Measurements from ENCODE around the gene GATD1.

The GATD1 gene

GRCh38 chr11:794766-795633 lies 17.7 kb upstream of the GATD1 start:
- no peak for FAIRE-seq

GRCh38 chr11:794013-794765 lies 16.9 kb upstream of the GATD1 start:
- FAIRE-seq, result no peak

GRCh38 chr11:793556-793955 lies 16.3 kb upstream of the GATD1 start:
- no peak for FAIRE-seq

- no peak for FAIRE-seq
Observed at GRCh38 chr11:792873-793272, 15.6 kb upstream of the GATD1 start.

GRCh38 chr11:792535-792821 lies 15.2 kb upstream of the GATD1 start:
- no peak for FAIRE-seq

GRCh38 chr11:791658-792534 lies 14.6 kb upstream of the GATD1 start:
- no peak for FAIRE-seq

GRCh38 chr11:790721-791564 lies 13.7 kb upstream of the GATD1 start:
- FAIRE-seq, result no peak

- FAIRE-seq, result no peak
Observed at GRCh38 chr11:789943-790342, 12.7 kb upstream of the GATD1 start, which contains the start of gene CEND1. Gene CEND1, minus strand, starts transcription at chr11:790090. Its CDS starts 1,514 bp downstream, at chr11:788576.

GRCh38 chr11:788953-789940 lies 12.0 kb upstream of the GATD1 start:
- no peak for FAIRE-seq

GRCh38 chr11:788009-788640 lies 10.8 kb upstream of the GATD1 start:
- no peak for FAIRE-seq

- no peak for FAIRE-seq
Observed at GRCh38 chr11:787084-787675, 9.9 kb upstream of the GATD1 start.

- FAIRE-seq, result no peak
Observed at GRCh38 chr11:786235-787083, 9.2 kb upstream of the GATD1 start.

GRCh38 chr11:783581-784015 lies 6.3 kb upstream of the GATD1 start:
- no peak for FAIRE-seq

- no peak for FAIRE-seq
Observed at GRCh38 chr11:782264-783174, 5.2 kb upstream of the GATD1 start.

- no peak for FAIRE-seq
Observed at GRCh38 chr11:779955-780532, 2.8 kb upstream of the GATD1 start.

- FAIRE-seq, result no peak
Observed at GRCh38 chr11:778976-779954, 2.0 kb upstream of the GATD1 start.
